CD8-positive, alpha-beta memory T cell (primary cell): Measurements from ENCODE around the gene DUSP14. TPM values are rescaled to one million over a fixed set of nuclear protein-coding genes. Genes with fewer than 3 reads are reported as not detected.

Experiments
- CTCF ChIA-PET: fragments of 350-600 bp; sonication (Branson Sonifier 250); formaldehyde crosslinking; loops from one replicate; lab custom pipeline; 2021; ENCODE audit warnings: antibody characterized with exemption; lab: Charles Lee
- POLR2A ChIA-PET: fragments of 350-600 bp; sonication (Branson Sonifier 250); formaldehyde crosslinking; loops from one replicate; lab custom pipeline; 2021; ENCODE audit warnings: antibody characterized with exemption; lab: Charles Lee
- DNase-seq, 5 donors: peaks; one replicate each; pipeline versions ENCODE4 v3.0.0 to v3.0.0-alpha.2; 2020 to 2022; ENCODE audit warnings: mixed read lengths in 1 of 5
- H3K27ac ChIP-seq: one replicate; pipeline ENCODE4 v1.7.0; 2013; ENCODE audit warnings: low read depth, mild to moderate bottlenecking, low read length, moderate library complexity
- H3K27me3 ChIP-seq: 2 replicates; pipeline ENCODE4 v1.7.0; 2013; ENCODE audit warnings: low read length, mild to moderate bottlenecking; ENCODE audit not compliant: insufficient read depth, poor library complexity, severe bottlenecking
- H3K36me3 ChIP-seq: 2 replicates; pipeline ENCODE4 v1.7.0; 2013; ENCODE audit warnings: mild to moderate bottlenecking, low read length, moderate library complexity; ENCODE audit not compliant: insufficient read depth
- H3K4me1 ChIP-seq: 2 replicates; pipeline ENCODE4 v1.7.0; 2013; ENCODE audit warnings: mild to moderate bottlenecking, low read length, moderate library complexity; ENCODE audit not compliant: insufficient read depth
- H3K4me3 ChIP-seq: 2 replicates; pipeline ENCODE4 v1.7.0; 2013; ENCODE audit warnings: mild to moderate bottlenecking, low read length
- H3K9me3 ChIP-seq: 2 replicates; pipeline ENCODE4 v1.7.0; 2013; ENCODE audit warnings: mild to moderate bottlenecking, low read length
- H3K27ac Mint-ChIP-seq, 8 donors: one replicate each; pipeline ENCODE4 v1.8.0; 2020 to 2021; ENCODE audit warnings: mixed read lengths in 8 of 8, mild to moderate bottlenecking in 6 of 8, inconsistent platforms in 3 of 8, moderate library complexity in 3 of 8
- H3K27me3 Mint-ChIP-seq, 2 donors: one replicate each; pipeline ENCODE4 v1.8.0; 2020 to 2021; ENCODE audit warnings: mixed read lengths in 2 of 2, mild to moderate bottlenecking in 1 of 2, moderate library complexity in 1 of 2
- H3K36me3 Mint-ChIP-seq, 3 donors: one replicate each; pipeline ENCODE4 v1.8.0; 2020 to 2021; ENCODE audit warnings: mixed read lengths in 3 of 3, inconsistent platforms in 1 of 3, mild to moderate bottlenecking in 1 of 3
- H3K4me1 Mint-ChIP-seq, 3 donors: one replicate each; pipeline ENCODE4 v1.8.0; 2020 to 2021; ENCODE audit warnings: mixed read lengths in 3 of 3, inconsistent platforms in 1 of 3, mild to moderate bottlenecking in 1 of 3
- H3K4me3 Mint-ChIP-seq, 7 donors: one replicate each; pipeline ENCODE4 v1.8.0; 2020 to 2021; ENCODE audit warnings: mixed read lengths in 7 of 7, mild to moderate bottlenecking in 6 of 7, moderate library complexity in 4 of 7, inconsistent platforms in 2 of 7
- H3K9me3 Mint-ChIP-seq, 5 donors: one replicate each; pipeline ENCODE4 v1.8.0; 2020 to 2022; ENCODE audit warnings: mixed read lengths in 5 of 5, mild to moderate bottlenecking in 3 of 5, moderate library complexity in 2 of 5, inconsistent platforms in 1 of 5
- polyA plus RNA-seq: library from polyadenylated mRNA; unstranded; fragments of 300-500 nt; fragmentation: Illumina TruSeq; gene quantifications from one replicate; pipeline ENCODE4 v1.2.3, GENCODE V29; 2021
- total RNA-seq, 2 experiments: library from RNA; stranded (reverse); gene quantifications; one replicate each; pipeline ENCODE4 v1.2.3, GENCODE V29; 2021

The DUSP14 gene
- total and polyA plus RNA-seq, 3 experiments from 2014 or later = 18.7 to 19.0 (median 18.9) TPM

GRCh38 chr17:37551788-37552187, 62.1 kb downstream of the DUSP14 start:
- POLR2A ChIA-PET = interaction anchor here (0.5 to 0.6 kb wide), 2 partner anchors 13 to 992 kb away, joined by 3 read pairs; no protein-coding TSS in a partner anchor
- H3K4me3 ChIP-seq = no peak overlapping the region
- Mint-ChIP-seq H3K4me1 (peaks cover 56 to 80% (median 71%) of the 10 kb centered on the region in 3 donors), H3K36me3 (peaks cover 0 to 78% (median 8%) of the 10 kb centered on the region in 3 donors), H3K4me3 (peak overlapping the region in 6 of 7 donors; percentile 6 to 47 (median 34)), H3K9me3 (no peaks in the 10 kb centered on the region), H3K27ac (peak overlapping the region; percentile 0 to 92 (median 62)), H3K27me3 (no peaks in the 10 kb centered on the region)
- no peaks in the 10 kb centered on the region for H3K27me3 ChIP-seq
- CTCF ChIA-PET = interaction anchor here (1.1 kb wide), 1 partner anchor 58 kb away, joined by 5 read pairs; the partner anchor contains the start of gene SYNRG
- DNase-seq = no peak
- peaks cover 27% of the 10 kb centered on the region for H3K36me3 ChIP-seq
- no peak overlapping the region for H3K27ac ChIP-seq
- H3K9me3 ChIP-seq = no peaks in the 10 kb centered on the region
- H3K4me1 ChIP-seq = peaks cover 23% of the 10 kb centered on the region

- H3K27ac Mint-ChIP-seq = peak overlapping the region in 7 of 8 donors; percentile 19 to 79 (median 39)
- ChIA-PET CTCF (no interaction called here), POLR2A (no interaction called here)
- Histone ChIP-seq H3K4me3 (no peak overlapping the region), H3K4me1 (peaks cover 21% of the 10 kb centered on the region), H3K9me3 (no peaks in the 10 kb centered on the region), H3K27ac (no peak overlapping the region), H3K27me3 (no peaks in the 10 kb centered on the region), H3K36me3 (peaks cover 38% of the 10 kb centered on the region)
- peaks cover 0 to 81% (median 15%) of the 10 kb centered on the region in 3 donors for H3K36me3 Mint-ChIP-seq
- peaks cover 44 to 66% (median 61%) of the 10 kb centered on the region in 3 donors for H3K4me1 Mint-ChIP-seq
- no peak for DNase-seq
- H3K4me3 Mint-ChIP-seq = peak overlapping the region in 3 of 7 donors; percentile 7 to 25 (median 10)
- H3K27me3 Mint-ChIP-seq = no peaks in the 10 kb centered on the region
- H3K9me3 Mint-ChIP-seq = no peaks in the 10 kb centered on the region
Measured at GRCh38 chr17:37553401-37553966, 63.8 kb downstream of the DUSP14 start.

DNA sequence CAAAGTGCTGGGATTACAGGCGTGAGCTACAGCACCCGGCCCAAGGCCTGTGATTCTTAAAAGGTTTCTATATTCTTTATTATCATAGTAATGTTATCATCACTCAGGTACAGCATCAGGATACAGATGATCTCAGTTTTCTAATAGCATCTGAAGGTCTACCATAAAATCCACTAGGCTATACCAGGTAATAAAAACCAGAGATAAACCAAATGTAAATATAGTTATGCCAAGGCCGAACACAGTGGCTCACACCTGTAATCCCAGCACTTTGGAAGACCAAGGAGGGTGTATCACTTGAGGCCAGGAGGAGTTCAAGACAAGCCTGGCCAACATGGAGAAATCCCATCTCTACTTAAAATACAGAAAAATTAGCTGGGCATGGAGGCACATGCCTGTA, 65.7 kb downstream of the DUSP14 start:
- ChIA-PET POLR2A (interaction anchor here (0.8 kb wide), 1 partner anchor 132 kb away, joined by 3 read pairs; no protein-coding TSS in a partner anchor), CTCF (interaction anchor here (1.5 to 1.6 kb wide), 2 partner anchors 54 to 164 kb away, joined by 3 to 5 read pairs; partner anchors contain the start of gene SYNRG)

DNA sequence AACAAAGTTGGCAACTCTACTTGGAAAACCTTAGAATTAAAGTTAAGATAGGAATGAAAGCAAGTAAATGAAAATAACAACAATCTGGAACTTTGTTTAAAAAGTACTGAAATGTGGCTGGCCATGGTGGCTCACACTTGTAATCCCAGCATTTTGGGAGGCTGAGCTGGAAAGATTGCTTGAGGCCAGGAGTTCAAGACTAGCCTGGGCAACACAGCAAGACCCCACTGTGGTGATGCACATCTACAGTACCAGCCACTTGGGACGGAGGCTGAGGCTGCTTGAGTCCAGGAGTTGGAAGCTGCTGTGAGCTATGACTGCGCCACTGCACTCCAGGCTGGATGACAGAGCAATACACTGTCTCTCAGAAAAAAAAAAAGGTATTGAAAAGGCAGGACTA, 67.8 kb downstream of the DUSP14 start:
- POLR2A ChIA-PET = no interaction called here
- DNase-seq = no peak
- no peaks in the 10 kb centered on the region for H3K27me3 Mint-ChIP-seq
- H3K9me3 Mint-ChIP-seq = no peaks in the 10 kb centered on the region
- H3K36me3 ChIP-seq = peaks cover 56% of the 10 kb centered on the region
- peaks cover 0 to 80% (median 18%) of the 10 kb centered on the region in 3 donors for H3K36me3 Mint-ChIP-seq
- peaks cover 6% of the 10 kb centered on the region for H3K4me1 ChIP-seq
- H3K4me3 ChIP-seq = no peak overlapping the region
- no peak overlapping the region for H3K4me3 Mint-ChIP-seq
- peaks cover 20 to 38% (median 28%) of the 10 kb centered on the region in 3 donors for H3K4me1 Mint-ChIP-seq
- H3K27ac Mint-ChIP-seq = no peak overlapping the region
- no peak overlapping the region for H3K27ac ChIP-seq
- CTCF ChIA-PET = no interaction called here
- no peaks in the 10 kb centered on the region for H3K9me3 ChIP-seq
- H3K27me3 ChIP-seq = no peaks in the 10 kb centered on the region

More for the DNA sequence above, 65.7 kb downstream of the DUSP14 start:
- Histone ChIP-seq H3K4me1 (peaks cover 21% of the 10 kb centered on the region), H3K4me3 (no peak overlapping the region), H3K9me3 (no peaks in the 10 kb centered on the region), H3K27me3 (no peaks in the 10 kb centered on the region), H3K27ac (no peak overlapping the region), H3K36me3 (peaks cover 47% of the 10 kb centered on the region)
- DNase-seq = no peak
- H3K36me3 Mint-ChIP-seq = peaks cover 0 to 84% (median 15%) of the 10 kb centered on the region in 3 donors
- peak overlapping the region in 2 of 8 donors; percentile 35 to 54 for H3K27ac Mint-ChIP-seq
- H3K4me3 Mint-ChIP-seq = no peak overlapping the region
- no peaks in the 10 kb centered on the region for H3K9me3 Mint-ChIP-seq
- no peaks in the 10 kb centered on the region for H3K27me3 Mint-ChIP-seq
- peaks cover 38 to 51% (median 49%) of the 10 kb centered on the region in 3 donors for H3K4me1 Mint-ChIP-seq

- Mint-ChIP-seq H3K9me3 (no peaks in the 10 kb centered on the region), H3K4me1 (peaks cover 12 to 31% (median 20%) of the 10 kb centered on the region in 3 donors), H3K36me3 (peaks cover 0 to 77% (median 18%) of the 10 kb centered on the region in 3 donors), H3K27me3 (no peaks in the 10 kb centered on the region), H3K27ac (peak overlapping the region in 3 of 8 donors; percentile 7 to 32 (median 11)), H3K4me3 (no peak overlapping the region)
- no peak overlapping the region for H3K4me3 ChIP-seq
- no peaks in the 10 kb centered on the region for H3K9me3 ChIP-seq
- H3K27ac ChIP-seq = no peak overlapping the region
- peaks cover 52% of the 10 kb centered on the region for H3K36me3 ChIP-seq
- POLR2A ChIA-PET = no interaction called here
- CTCF ChIA-PET = no interaction called here
- no peaks in the 10 kb centered on the region for H3K4me1 ChIP-seq
- H3K27me3 ChIP-seq = no peaks in the 10 kb centered on the region
- no peak for DNase-seq
Measured at GRCh38 chr17:37558299-37558698, 68.6 kb downstream of the DUSP14 start.

- POLR2A ChIA-PET = no interaction called here
- peaks cover 60% of the 10 kb centered on the region for H3K36me3 ChIP-seq
- H3K27ac ChIP-seq = no peak overlapping the region
- H3K36me3 Mint-ChIP-seq = peaks cover 17 to 80% (median 27%) of the 10 kb centered on the region in 3 donors
- H3K27me3 ChIP-seq = no peaks in the 10 kb centered on the region
- H3K27me3 Mint-ChIP-seq = no peaks in the 10 kb centered on the region
- H3K9me3 ChIP-seq = no peaks in the 10 kb centered on the region
- no peak overlapping the region for H3K4me3 Mint-ChIP-seq
- H3K4me1 ChIP-seq = no peaks in the 10 kb centered on the region
- CTCF ChIA-PET = interaction anchor here (1.7 kb wide), 1 partner anchor 47 kb away, joined by 7 read pairs; the partner anchor contains the start of gene SYNRG
- no peak overlapping the region for H3K4me3 ChIP-seq
- peaks cover 13 to 23% (median 22%) of the 10 kb centered on the region in 3 donors for H3K4me1 Mint-ChIP-seq
- DNase-seq = no peak
- H3K27ac Mint-ChIP-seq = peak overlapping the region in 5 of 8 donors; percentile 2 to 52 (median 16)
- H3K9me3 Mint-ChIP-seq = no peaks in the 10 kb centered on the region
Measured at GRCh38 chr17:37562016-37562745, 72.5 kb downstream of the DUSP14 start.
